Smooth muscle cell (in vitro differentiated cells): Measurements from ENCODE around the gene BEST2. TPM values are rescaled to one million over a fixed set of nuclear protein-coding genes. Genes with fewer than 3 reads are reported as not detected.

Experiments
- DNase-seq: peaks from one replicate; lab custom pipeline; 2025; ENCODE audit not compliant: unreplicated experiment; lab: John Stamatoyannopoulos, UW
- H2AFZ ChIP-seq: fragments of 200-600 bp; sonication (generic); 2 replicates; pipeline ENCODE4 v1.6.0; 2016; ENCODE audit warnings: antibody characterized with exemption, low read depth, mild to moderate bottlenecking
- H3F3A ChIP-seq: fragments of 200-600 bp; sonication (generic); 2 replicates; pipeline ENCODE4 v1.6.0; 2017; ENCODE audit warnings: antibody characterized with exemption, low read depth
- H3K27ac ChIP-seq: fragments of 200-600 bp; sonication (generic); 2 replicates; pipeline ENCODE4 v1.5.1; 2016; ENCODE audit warnings: low read depth, mild to moderate bottlenecking
- H3K27me3 ChIP-seq: fragments of 200-600 bp; sonication (generic); 2 replicates; pipeline ENCODE4 v1.6.1; 2016; ENCODE audit warnings: low read depth, mild to moderate bottlenecking
- H3K36me3 ChIP-seq: fragments of 200-600 bp; sonication (generic); 2 replicates; pipeline ENCODE4 v1.5.1; 2016; ENCODE audit warnings: low read depth
- H3K4me1 ChIP-seq: fragments of 200-600 bp; sonication (generic); 2 replicates; pipeline ENCODE4 v1.5.1; 2016; ENCODE audit warnings: low read depth
- H3K4me2 ChIP-seq: fragments of 200-600 bp; sonication (generic); 2 replicates; pipeline ENCODE4 v1.6.0; 2016; ENCODE audit warnings: mild to moderate bottlenecking
- H3K4me3 ChIP-seq: fragments of 200-600 bp; sonication (generic); 2 replicates; pipeline ENCODE4 v1.5.1; 2016; ENCODE audit warnings: mild to moderate bottlenecking
- H3K79me2 ChIP-seq: fragments of 200-600 bp; sonication (generic); 2 replicates; pipeline ENCODE4 v1.6.0; 2016; ENCODE audit warnings: low read depth, mild to moderate bottlenecking
- H3K9ac ChIP-seq: fragments of 200-600 bp; sonication (generic); 2 replicates; pipeline ENCODE4 v1.6.0; 2016; ENCODE audit warnings: low read depth
- H3K9me3 ChIP-seq: fragments of 200-600 bp; sonication (generic); replicated peaks from 2 replicates; pipeline ENCODE4 v1.5.1; 2016; ENCODE audit warnings: low read depth
- H4K20me1 ChIP-seq: fragments of 200-600 bp; sonication (generic); 2 replicates; pipeline ENCODE4 v1.6.0; 2016; ENCODE audit warnings: low read depth
- CTCF ChIP-seq: fragments of 200-600 bp; sonication (generic); IDR thresholded peaks from 2 replicates; pipeline ENCODE4 v1.5.1; 2017; ENCODE audit warnings: borderline replicate concordance, mild to moderate bottlenecking, antibody characterized with exemption; ENCODE audit not compliant: insufficient read depth, poor library complexity, severe bottlenecking
- WGBS: methylation state at CpG from one replicate; pipeline ENCODE4 v1.1.7; 2016; ENCODE audit warnings: low lambda C conversion rate; 5-methylcytosine and 5-hydroxymethylcytosine counted together
- polyA plus RNA-seq: library from polyadenylated mRNA; unstranded; fragments of >200 nt; fragmentation: Nextera tagmentation; extraction: Ambion mirVana; gene quantifications from 2 replicates; pipeline ENCODE4 v1.2.1, GENCODE V29; 2016
- total RNA-seq: library from RNA; depleted of rRNA; stranded (reverse); fragments of >200 nt; gene quantifications from 2 replicates; pipeline ENCODE4 v1.2.3, GENCODE V29; 2014

Gene BEST2
- total and polyA plus RNA-seq, 2 experiments from 2014 or later, result not detected

GRCh38 chr19:12783849-12784393 is 32.3 kb downstream of the BEST2 start:
- 5% methylated on average over 17 of the region's 19 CpGs for WGBS

GRCh38 chr19:12784394-12784870 is 32.8 kb downstream of the BEST2 start:
- no peak for DNase-seq
- no peaks in the 10 kb centered on the region for H4K20me1 ChIP-seq
- peaks cover 30% of the 10 kb centered on the region for H3K4me1 ChIP-seq
- peak overlapping the region; percentile 92 for H3K4me2 ChIP-seq
- no peaks in the 10 kb centered on the region for H3K79me2 ChIP-seq
- H3K4me3 ChIP-seq, result no peak overlapping the region
- peak overlapping the region; percentile 96 for H3K27ac ChIP-seq
- no peaks in the 10 kb centered on the region for H3K36me3 ChIP-seq
- H3K9me3 ChIP-seq, result no peaks in the 10 kb centered on the region
- H3K27me3 ChIP-seq, result no peaks in the 10 kb centered on the region
- TF ChIP-seq CTCF, result no peak
- WGBS, result 28% methylated on average over 10 of the region's 10 CpGs
- peak overlapping the region; percentile 91 for H3K9ac ChIP-seq
- no peak overlapping the region for H2AFZ ChIP-seq
- peaks cover 49% of the 10 kb centered on the region for H3F3A ChIP-seq

More at GRCh38 chr19:12783849-12784393, 32.3 kb downstream of the BEST2 start:
- Histone ChIP-seq H3F3A (peaks cover 47% of the 10 kb centered on the region), H3K27me3 (no peaks in the 10 kb centered on the region), H3K4me3 (no peak overlapping the region), H3K79me2 (no peaks in the 10 kb centered on the region), H3K27ac (peak overlapping the region; percentile 96), H3K36me3 (no peaks in the 10 kb centered on the region), H4K20me1 (no peaks in the 10 kb centered on the region), H2AFZ (no peak overlapping the region), H3K9ac (peak overlapping the region; percentile 91), H3K4me2 (peak overlapping the region; percentile 92), H3K9me3 (no peaks in the 10 kb centered on the region), H3K4me1 (peaks cover 31% of the 10 kb centered on the region)
- no peak for DNase-seq
- TF ChIP-seq CTCF, result no peak

- Histone ChIP-seq H3K36me3 (no peaks in the 10 kb centered on the region), H3K9ac (peak overlapping the region; percentile 91), H4K20me1 (no peaks in the 10 kb centered on the region), H3K79me2 (no peaks in the 10 kb centered on the region), H3K4me1 (peaks cover 29% of the 10 kb centered on the region), H3K9me3 (no peaks in the 10 kb centered on the region), H3K27ac (peak overlapping the region; percentile 96), H3F3A (peaks cover 44% of the 10 kb centered on the region), H2AFZ (no peak overlapping the region), H3K4me2 (peak overlapping the region; percentile 92), H3K27me3 (no peaks in the 10 kb centered on the region), H3K4me3 (no peak overlapping the region)
- no peak for TF ChIP-seq CTCF
- no peak for DNase-seq
- WGBS, result 37% methylated on average over 5 of the region's 5 CpGs
Observed at GRCh38 chr19:12784871-12785430, 33.4 kb downstream of the BEST2 start.
